HPDE6-E6E7 (cell line): ENCODE data around the gene MITF.

Experiments used
- DNase-seq: peaks from one replicate; pipeline ENCODE4 v3.0.0; 2011; ENCODE audit warnings: missing footprints; ENCODE audit errors: extremely low spot score

MITF gene

DNA sequence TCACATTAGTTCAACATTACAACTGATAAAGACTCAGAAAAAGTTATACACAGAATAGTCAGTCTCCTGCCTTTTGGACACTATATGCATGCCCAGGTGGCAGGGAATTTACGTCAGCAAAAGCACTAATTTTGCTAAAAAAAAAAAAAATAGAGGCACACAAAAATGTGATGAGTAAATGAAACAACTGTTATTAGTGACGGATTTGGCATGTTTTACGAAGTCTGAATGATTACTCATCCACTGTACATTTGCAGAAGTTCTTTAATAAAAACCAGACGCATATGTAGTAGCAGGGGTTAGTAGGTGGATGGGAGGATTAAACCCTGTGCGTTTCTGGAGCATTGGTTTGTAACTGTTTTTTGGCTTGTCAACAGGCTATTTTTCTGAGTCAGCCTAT is 99.0 kb downstream of the MITF start:
- DNase-seq: no peak

DNA sequence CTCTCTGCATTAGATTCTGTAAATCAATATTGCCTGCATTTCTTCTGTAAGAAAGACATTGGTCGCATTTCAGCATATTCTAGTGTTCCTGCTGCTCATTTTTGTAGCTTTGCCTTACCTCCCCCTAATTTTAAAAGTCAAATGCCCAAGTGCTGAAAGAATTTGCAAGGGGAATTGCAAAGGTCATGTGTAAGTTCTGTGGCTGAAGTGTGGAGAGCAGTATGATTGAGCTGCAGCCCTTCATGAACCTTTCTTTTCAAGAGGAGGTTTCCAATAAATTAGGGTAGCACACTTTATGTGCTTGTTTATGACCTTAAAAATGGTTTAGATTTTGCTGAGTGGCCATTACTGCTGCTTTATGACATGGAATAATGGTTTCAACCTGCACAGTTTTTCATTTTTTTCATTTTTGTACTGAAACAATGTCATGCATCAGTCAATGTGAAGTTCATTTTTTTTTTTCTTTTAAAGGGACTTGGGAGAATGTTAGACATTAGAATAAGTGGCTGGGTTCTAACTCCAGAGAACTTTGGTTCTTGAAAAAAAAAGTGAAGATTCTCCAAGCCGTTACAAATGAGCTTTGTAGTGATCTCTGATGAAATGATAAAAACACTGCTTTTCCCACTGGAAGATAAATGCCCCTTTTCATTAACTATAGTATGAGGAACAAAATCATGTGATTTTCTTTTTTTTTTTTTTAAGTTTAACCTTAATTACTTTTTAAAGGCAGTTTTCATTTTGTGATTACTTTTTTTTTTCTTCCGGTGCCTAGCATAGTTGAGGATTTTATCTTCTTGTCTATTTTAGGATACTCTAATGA is 99.6 kb downstream of the MITF start:
- no peak for DNase-seq

DNA sequence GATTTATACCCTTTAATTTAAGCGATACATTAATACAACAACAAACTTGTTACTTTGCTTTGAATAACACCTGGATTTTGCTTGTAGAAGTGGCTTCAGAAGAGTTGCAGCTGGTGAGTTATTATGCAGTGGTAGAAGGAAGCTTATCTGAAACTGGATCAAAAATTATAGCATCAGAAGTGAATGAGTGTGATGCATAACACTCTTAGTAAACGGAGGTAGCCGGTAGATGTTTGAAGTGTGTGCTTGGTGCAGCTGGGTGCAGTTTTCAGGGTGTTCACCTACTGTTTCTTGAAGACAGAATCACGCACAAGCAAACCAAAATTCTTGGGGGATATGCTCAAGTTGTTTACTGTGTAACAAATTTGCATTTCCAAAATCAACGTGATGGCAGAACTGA is 103.1 kb downstream of the MITF start:
- no peak for DNase-seq

DNA sequence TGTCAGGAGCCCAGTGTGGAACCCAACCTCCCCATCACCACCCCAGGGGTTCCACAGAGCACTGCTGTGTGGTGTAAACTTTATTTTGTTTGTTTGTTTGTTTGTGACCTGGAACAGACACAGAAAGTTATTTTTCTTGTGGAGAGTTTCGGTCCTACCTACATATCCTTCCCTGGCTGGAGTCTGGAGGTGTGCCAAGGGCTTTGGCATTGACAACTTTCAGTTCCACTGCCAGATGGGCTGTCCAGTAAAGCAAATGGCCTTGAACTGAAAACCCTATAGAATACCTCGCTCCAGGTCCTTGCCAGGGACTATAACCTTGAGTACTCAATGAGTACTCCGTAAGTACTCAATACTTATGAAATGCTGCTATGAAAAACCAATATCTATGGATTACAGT is 103.5 kb downstream of the MITF start:
- no peak for DNase-seq

DNA sequence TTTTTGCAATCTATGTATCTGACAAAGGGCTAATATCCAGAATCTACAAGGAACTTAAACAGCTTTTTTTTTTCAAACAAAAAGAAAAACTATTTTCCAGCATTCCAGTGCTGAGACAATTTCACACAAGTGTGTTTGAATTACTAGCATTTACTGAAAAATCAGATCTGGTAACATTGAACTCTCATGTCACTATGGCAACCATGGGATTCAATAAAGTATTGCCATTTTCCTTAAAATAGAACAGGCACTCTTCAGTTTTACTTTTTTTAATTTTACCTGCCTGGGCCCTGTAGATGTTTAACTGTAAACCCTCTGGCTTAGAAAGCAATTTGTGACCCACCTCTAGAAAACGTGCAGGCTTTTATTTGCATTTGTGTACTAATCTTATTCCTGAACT is 105.4 kb downstream of the MITF start:
- DNase-seq: no peak

DNA sequence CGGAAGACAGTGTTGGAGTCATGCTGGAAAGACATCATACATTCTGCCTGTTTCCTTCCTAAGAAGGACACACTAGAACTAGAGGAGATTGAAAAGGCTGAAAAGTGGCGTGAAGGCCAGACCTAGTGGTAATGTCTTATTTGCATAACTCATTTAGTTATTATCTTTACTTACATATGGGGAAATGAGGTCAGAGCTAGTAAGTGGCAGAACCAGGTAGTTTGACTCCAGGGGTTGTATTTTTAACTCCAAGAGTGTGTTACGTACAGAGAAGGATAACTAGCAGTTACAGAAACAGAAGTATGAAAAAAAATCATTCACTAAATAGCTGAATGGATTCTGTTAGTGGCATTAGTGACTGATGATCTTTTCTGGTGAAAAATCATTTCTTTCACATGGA is 108.0 kb downstream of the MITF start:
- no peak for DNase-seq

GRCh38 chr3:69848113-69848512 is 108.8 kb downstream of the MITF start:
- DNase-seq: no peak

DNA sequence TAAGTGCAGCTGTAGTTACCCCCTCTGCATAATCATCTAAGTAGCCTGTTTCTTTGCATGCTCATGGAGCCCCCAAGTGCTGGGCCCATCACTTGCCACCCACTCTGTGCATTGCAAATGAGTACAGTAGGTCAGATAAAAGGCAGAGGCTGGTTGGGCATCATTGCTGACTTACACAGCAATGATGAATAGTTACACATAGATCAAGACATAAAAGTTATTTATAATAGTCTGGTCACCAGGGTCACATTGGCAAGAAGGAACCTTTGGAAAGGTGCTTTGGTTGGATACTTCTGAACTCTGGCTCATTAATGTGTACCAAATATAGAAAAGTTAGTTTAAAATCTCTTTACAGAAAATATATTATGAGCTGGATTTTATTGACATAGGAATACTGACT is 111.6 kb downstream of the MITF start:
- no peak for DNase-seq

- no peak for DNase-seq
Measured at GRCh38 chr3:69853027-69853426, 113.8 kb downstream of the MITF start.

DNA sequence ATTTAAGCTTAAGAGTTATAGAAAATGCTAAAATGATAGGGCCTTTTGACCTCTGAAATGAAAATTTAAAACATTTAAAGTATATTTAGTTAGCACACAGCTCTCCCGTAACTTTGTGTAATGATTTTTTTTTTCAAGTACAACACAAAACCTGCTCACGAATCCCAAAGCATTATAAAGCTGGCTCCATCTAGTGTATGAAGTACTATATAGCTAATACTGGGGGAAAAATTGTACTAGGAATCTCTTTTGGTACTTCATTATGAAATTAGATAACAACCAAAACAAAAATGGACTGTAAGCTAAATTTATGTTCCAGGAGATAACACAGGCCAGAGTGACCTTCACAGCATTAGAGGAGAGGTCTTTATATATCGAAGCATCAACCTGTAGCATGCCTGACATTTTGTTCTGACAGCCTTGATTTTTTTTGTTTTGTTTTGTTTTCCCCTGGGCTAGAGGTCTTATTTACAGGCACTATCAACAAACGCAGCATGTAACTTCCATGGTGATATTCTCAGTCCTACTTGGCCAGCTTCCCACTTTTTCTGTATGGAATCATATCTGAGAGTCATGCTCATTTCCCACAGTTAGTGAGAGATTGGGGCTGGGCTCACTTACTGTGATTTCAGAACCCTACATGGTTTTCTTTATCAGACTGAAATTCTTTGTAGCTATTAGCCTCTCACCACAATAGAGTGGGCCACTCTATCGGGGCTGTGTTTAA is 116.3 kb downstream of the MITF start:
- no peak for DNase-seq

DNA sequence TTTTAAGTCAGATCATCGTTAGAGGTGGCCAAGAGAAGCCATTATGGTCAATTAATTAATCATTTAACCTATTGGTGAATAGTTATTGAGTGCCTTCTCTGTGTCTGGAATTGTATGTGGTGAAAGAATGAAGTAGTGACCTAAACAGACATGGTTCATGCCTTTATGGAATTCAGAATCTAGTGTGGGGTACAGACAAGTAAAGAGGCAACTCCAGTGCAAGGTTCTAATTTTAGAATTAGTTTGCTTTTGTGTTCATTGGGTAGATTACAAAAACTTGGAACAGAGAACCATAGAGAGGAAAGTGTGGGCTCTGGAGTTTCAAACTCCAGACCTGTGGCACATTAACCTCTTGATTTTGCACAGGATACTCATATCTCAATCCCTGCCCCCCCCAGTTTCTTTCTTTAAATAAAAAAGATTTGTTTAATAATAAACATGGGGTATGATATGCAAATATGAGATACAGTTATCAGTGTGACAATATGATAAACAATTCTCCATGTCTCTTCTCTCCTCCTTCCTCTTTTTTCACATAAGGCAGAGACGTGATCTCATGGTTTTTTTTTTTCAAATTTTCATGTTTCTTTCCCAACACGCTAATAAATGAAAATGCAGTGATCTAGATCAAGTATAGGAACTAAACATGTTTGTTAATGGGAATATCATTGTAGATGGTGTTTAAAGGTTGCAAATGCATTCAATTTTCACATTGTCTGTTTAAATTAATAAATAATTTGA is 117.9 kb downstream of the MITF start:
- no peak for DNase-seq

DNA sequence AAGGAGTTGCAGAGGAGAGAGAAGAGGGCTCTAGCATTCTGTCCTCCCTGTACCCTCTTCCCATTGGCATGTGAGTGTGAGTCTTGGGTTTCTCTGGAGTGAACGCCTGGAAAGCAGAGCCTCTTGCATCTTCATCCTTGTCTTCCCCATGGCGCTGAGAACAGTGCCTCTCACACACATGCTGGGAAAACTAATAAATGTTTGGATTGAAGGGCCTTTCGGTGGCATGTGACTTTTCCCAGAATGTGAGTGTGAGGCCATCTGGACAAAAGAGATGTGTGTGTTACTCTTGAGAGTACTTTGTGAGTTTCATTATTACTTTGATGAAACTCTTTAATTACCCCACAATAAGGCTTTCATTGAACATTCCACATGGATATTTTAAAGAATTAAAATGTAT is 122.3 kb downstream of the MITF start:
- no peak for DNase-seq

DNA sequence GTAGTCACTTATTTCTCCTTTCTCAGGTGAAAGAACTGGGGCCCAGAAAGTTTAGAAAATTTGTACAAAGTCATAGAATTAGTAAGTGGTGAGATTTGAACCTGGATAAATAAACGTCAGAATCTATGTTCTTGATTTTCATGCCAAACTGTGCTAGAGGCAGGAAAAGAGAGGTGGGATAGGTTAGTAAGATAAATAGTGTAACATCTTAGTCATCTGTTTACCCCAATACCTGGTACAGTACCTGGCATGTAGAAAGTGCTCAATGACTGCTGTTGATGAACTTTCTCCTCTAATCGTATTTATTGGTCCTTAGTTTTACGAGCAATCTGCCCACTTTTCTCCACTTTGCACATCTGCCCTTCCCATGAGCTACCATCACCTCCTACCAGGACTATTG is 124.9 kb downstream of the MITF start:
- no peak for DNase-seq

DNA sequence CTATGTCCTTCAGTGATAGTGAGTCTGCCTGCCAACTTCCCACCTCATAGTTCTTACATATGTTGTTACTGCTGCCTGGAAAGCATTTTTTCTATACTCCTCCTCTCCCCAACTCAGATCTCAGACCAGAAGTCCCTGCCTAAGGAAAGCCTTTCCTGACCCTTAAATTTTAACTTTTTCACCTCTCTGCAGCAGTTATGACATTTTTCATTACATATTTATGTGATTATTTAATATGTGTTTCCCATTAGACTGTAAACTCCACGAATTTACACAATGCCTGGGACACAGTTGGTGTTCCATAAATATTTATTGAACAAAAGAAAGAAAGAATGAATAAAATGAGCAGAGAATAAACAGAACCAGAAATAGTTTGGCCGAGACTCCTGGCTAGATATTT is 125.5 kb downstream of the MITF start:
- DNase-seq: no peak

DNA sequence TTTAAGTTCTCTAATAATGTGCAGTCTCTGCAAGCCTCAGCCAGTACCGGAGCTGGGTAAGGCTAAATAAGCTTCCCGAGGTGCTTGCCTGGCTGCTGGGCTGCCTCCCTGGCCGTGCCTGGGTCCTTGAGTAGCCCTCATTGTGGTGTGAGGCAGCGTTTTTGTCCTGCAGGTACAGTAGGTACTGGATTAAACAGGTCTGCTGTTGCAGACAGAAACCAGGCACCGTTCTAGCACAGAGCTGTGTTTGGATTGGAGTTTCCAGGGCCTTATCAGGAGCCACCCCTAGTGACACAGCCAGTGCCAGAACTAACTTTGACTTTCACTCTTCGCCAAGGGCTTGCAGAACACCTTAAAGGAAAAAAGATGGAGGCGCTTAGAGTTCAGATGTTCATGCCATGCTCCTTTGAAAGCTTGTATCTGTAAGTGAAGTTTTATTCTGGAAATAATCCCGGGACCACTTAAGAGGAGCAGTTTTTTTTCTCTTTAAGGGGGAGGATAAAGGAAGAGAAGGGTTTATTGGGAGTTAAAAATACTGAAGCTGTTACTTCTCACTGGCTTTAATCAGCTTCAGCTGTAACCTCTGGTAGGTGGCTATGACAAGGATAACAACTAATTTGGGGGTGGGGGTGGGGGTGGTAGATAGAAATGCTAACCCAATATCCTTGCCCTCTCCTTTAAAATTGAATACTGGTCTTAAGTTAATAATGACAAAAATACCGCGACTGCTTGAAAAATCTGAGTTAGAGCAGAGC is 126.8 kb downstream of the MITF start:
- DNase-seq: peak; percentile 0

DNA sequence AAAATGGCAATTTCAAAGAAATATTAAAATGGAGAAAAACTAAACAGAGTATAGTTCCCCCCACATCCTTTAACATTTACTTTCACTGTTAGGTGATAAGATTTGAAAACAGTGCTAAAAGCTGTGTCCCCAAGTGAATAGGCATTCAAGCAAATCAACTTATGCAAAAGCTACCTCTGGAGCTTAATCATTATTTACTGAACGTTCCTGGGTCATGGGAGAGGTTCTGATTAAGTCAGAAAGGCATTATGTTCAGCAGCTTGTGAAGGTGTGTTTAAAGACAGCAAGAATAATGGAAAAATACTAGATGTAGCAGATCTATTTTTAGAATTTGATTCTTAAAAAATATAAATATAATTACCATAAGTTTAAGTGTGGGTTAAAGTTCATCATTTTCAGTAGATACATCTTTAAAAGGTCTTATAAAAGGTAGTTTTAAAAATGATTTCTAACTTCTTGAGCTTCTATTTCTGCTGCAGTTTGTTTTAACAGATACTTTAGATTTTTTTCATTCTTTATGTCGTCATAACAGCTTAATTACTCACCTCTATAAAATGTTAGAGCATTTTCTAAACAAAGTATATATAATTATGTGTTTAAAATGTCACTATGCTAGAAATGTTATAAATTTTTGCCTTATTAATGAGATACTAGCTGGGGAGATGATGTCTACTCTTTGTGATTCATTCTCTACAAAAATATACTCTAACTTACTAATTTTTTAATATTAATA is 127.9 kb downstream of the MITF start:
- DNase-seq: no peak

DNA sequence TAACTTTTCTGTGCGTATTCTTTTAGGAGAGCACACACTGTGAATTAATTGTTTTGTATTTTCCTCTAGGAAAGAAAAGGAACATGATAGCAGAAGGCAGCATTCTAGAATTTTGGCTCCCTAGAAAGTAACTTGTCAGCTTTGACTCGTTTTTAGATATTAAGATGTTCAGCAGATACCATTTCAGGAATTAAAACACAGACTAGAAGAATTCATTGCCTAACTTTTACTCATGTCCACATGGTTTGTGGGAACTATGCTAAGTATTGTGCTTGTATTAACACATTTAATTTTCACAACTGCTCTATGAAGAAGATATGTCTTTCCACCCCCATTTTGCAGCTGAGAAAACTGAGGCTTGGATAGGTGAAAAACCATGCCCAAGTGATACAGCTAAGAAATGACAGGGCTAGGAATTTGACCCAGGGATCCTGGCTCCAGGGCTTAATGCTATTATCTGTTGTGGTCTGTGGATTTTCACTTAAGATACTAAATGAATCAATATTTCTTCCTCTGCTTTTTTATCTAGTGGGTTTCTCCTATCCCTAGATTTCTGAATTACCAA is 128.8 kb downstream of the MITF start:
- DNase-seq: no peak

DNA sequence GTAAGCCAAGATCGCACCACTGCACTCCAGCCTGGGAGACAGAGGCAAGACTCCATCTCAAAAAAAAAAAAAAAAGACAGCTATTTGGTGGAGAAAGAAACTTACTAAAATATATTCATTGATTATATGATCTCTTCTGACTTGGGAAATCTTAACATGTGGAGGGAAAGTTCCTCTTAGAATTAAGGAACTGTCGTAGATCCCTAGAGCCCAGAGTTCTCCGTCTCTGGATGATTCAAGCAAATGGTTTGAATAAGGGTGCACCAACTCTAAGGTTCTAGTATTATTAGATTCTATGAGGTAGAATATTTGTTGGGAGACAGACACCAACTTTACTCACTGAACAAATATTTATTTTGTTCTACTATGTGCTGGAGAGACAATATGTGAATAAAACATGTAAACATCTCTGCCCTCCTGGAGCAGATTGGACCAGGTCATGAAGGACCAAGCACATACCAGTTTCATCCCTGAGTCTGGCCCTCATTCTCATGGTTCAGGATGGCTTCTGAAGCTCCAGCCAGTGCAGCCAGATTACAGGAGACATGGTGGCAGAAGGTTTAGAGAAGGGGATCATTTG is 129.7 kb downstream of the MITF start:
- DNase-seq: no peak

- DNase-seq: no peak
Measured at GRCh38 chr3:69869643-69870042, 130.4 kb downstream of the MITF start.

DNA sequence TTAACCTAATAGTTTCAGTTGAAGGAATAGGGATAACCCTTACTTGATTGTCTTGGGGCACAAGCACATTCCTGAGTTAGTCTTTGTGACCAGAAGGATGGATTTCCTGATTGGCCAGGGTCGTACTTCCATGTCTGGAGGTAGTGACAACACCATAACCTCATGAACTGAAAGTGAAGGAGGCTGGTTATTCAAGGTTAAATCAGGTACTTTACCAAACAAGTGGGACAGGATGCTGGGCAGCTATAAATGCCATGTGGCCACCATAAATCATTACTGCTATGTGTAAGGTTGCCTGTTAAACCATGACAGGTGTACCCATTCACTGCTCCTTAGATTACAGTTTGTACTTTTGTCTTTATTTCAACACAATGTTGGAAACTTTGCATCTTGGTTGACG is 132.0 kb downstream of the MITF start:
- no peak for DNase-seq

- no peak for DNase-seq
Measured at GRCh38 chr3:69871868-69872267, 132.6 kb downstream of the MITF start.
